Smooth muscle cell of the brain vasculature (primary cell): Measurements from ENCODE around the gene ABCC5.

ENCODE experiments used
- DNase-seq: peaks from one replicate; pipeline ENCODE4 v3.0.0-alpha.2; 2012; ENCODE audit warnings: low read depth, low spot score

Gene ABCC5

GRCh38 chr3:183975981-183976662, 41.6 kb downstream of the ABCC5 start:
- no peak for DNase-seq

DNA sequence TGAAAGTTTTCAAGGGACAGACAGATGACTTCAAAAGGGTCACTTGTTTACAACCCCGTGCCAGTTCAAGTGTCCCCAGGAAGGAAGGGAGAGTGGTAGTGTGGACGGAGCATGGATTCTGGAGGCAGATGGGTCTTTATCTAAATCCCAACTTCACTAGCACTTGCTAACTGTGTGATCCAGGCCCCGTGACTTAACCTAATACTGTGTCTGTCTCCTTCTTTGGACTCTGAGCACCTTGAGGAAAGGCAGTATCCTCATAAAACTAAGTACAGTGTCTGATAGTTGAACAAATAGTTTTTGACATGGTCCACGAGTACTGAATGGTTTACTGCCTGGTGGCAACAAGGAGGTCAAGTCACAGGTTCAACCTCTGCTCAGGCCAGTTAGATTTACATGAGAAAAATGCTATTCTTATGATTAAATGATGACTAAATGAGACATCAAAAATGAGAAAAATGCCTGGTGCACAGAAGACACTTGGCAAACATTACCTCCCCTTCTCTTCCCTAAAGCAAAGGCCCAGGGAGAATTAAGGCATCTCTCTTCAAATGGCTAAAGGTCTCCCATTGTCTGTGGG, 48.9 kb downstream of the ABCC5 start:
- no peak for DNase-seq

GRCh38 chr3:183967693-183968092, 50.0 kb downstream of the ABCC5 start:
- no peak for DNase-seq

- DNase-seq, result no peak
These were observed 51.3 kb downstream of the ABCC5 start for GRCh38 chr3:183966361-183966791.

- DNase-seq, result no peak
These were observed 54.9 kb downstream of the ABCC5 start for GRCh38 chr3:183962807-183963206.

- no peak for DNase-seq
These were observed 58.5 kb downstream of the ABCC5 start for GRCh38 chr3:183959214-183959613.

- no peak for DNase-seq
These were observed 58.9 kb downstream of the ABCC5 start for GRCh38 chr3:183958775-183959174.

DNA sequence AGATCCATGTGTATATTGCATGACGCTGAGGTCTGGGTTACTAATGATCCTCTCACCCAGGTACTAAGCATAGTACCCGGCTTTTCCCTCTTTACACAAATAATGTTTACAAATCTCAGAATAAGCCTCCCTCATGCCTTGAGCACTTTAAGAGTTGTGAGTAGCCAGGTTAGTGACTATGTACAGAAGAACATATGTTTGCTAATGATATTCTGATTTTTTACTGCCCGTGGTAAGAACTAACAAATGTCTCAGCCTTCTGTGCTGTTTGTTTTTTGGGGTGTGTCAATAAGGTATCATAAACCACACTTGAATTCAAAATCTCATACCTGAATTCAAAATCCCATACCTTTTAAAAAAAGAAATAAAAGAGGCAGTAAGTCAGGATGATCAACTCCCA, 59.5 kb downstream of the ABCC5 start:
- DNase-seq, result no peak

DNA sequence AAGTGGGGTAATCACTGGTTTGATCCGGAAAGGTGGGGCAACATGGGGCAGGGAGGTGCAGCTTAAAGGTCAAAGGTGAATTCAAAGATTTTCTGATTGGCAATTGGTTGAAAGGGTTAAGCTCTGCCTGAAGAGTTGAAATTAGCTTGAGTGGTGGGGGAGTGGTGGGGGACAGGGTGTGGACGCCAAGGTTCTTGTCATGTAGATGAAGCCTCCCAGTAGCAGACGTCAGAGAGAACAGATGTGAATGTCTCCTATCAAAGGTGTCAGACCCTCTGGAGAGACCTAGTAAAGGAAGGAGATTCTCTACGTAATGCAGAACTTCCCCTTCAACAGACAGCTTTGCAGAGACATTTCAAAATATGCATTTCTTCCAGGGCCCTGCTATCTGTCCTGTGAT, 62.8 kb downstream of the ABCC5 start:
- DNase-seq, result no peak

GRCh38 chr3:183953471-183954070, 64.1 kb downstream of the ABCC5 start:
- no peak for DNase-seq

GRCh38 chr3:183951459-183951858, 66.2 kb downstream of the ABCC5 start:
- DNase-seq, result no peak

- no peak for DNase-seq
These were observed 68.0 kb downstream of the ABCC5 start for GRCh38 chr3:183949690-183950089.

GRCh38 chr3:183946037-183946436, 71.6 kb downstream of the ABCC5 start:
- no peak for DNase-seq

- DNase-seq, result no peak
These were observed 72.9 kb downstream of the ABCC5 start for GRCh38 chr3:183944775-183945174.

GRCh38 chr3:183943739-183944138, 73.9 kb downstream of the ABCC5 start:
- DNase-seq, result no peak

GRCh38 chr3:183941216-183941615, 76.5 kb downstream of the ABCC5 start:
- DNase-seq, result no peak

- no peak for DNase-seq
These were observed 79.9 kb downstream of the ABCC5 start for GRCh38 chr3:183937601-183938286.

DNA sequence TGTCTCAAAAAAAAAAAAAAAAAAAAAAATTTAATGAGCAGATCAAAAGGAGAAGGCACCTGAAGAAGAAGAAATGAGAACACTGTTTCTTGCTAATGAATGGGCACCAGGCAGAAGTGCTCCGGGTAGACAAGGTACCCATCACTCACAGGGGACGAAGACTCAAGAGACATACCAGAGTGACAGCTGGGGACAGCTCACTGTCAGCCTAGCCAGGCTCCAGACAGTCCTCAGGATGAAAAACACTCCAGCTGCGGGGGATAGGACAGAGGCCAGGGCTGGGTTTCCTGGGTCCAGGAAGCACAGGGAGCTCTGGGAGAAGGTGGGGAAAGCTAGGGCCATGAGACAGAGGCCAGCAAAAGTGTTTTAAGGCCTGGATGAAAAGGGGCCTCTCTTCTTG, 84.5 kb downstream of the ABCC5 start:
- DNase-seq, result no peak

DNA sequence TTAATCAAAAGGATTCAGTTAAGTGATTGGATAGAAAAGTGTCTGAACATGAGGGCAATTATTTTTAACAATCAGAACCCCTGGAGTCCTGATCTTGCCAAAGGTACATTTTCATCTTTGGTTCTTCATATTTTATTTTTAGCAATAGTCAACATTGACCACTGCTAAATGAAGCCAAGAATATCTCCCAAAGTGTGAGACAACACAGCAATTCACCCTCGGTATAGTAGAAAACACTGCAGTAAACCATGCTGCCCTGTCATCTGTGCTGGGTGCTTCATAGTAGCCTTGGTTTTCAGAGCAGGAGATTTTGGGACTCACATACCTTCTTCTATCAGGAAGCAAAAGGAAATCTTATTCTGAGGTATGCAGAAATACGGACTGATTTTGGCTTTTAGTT, 85.8 kb downstream of the ABCC5 start:
- no peak for DNase-seq

DNA sequence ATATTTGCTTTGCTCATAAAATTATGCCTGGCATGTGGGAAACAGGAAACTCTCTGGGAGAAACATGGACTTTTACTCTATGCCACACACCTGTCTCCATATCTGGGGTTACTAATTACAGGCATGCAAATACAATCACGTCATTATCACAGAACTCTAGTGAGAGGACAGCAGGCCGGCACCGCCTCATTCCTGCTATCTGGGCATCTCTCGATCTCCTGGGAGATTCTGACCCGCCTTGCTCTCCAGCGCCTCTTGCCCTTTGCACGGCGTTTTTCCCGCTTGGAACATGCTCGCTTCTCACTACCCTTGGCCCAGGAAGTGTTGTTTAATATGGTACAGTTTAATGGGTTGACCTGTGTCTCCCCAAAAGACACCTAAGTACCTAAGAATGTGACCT, 87.6 kb downstream of the ABCC5 start:
- no peak for DNase-seq

- no peak for DNase-seq
These were observed 90.6 kb downstream of the ABCC5 start for GRCh38 chr3:183927059-183927458.

GRCh38 chr3:183924956-183925355, 92.7 kb downstream of the ABCC5 start:
- DNase-seq, result no peak

- DNase-seq, result no peak
These were observed 93.1 kb downstream of the ABCC5 start for GRCh38 chr3:183924543-183924942.
